IMR-90 (cell line): ENCODE measurements around the gene ZBTB40. TPM values are rescaled to one million over a fixed set of nuclear protein-coding genes. Genes with fewer than 3 reads are reported as not detected.

Experiments used
- ATAC-seq: fragments of 200-7000 bp; cut with Tn5 transposase; 2 replicates; pipeline ENCODE4 v1.9.1; 2020; ENCODE audit warnings: low read depth, mild to moderate bottlenecking, moderate library complexity
- BruUV-seq: library from RNA; stranded (reverse); fragments of 400-500 nt; replicated peaks from 2 replicates; lab custom pipeline; 2021; lab: Mats Ljungman, UMichigan
- CTCF ChIA-PET: fragments of 300-600 bp; formaldehyde crosslinking; extraction: SDS; loops from one replicate; lab custom pipeline; 2021; ENCODE audit warnings: antibody characterized with exemption; lab: Yijun Ruan, JAX
- POLR2A ChIA-PET: fragments of 300-600 bp; sonication (Branson Sonifier 250); formaldehyde crosslinking; loops from one replicate; lab custom pipeline; 2022; ENCODE audit warnings: antibody characterized with exemption; ENCODE audit not compliant: unreplicated experiment; lab: Charles Lee
- DNase-seq: peaks from one replicate; pipeline ENCODE4 v3.0.0; 2013
- H2AFZ ChIP-seq: replicated peaks from 2 replicates; pipeline ENCODE3; 2013; ENCODE audit warnings: low read length, mild to moderate bottlenecking; ENCODE audit not compliant: poor library complexity
- H2AK5ac ChIP-seq: 2 replicates; pipeline ENCODE4 v1.6.1; 2013; ENCODE audit warnings: low read depth, low read length, inconsistent platforms
- H2AK9ac ChIP-seq: replicated peaks from 2 replicates; pipeline ENCODE3; 2013; ENCODE audit warnings: mild to moderate bottlenecking, low read depth, low read length, moderate library complexity; ENCODE audit not compliant: poor library complexity
- H2BK120ac ChIP-seq: 2 replicates; pipeline ENCODE4 v1.6.1; 2013; ENCODE audit warnings: low read depth, low read length, inconsistent platforms
- H2BK15ac ChIP-seq: 3 replicates; pipeline ENCODE4 v1.6.1; 2013; ENCODE audit warnings: low read depth, low read length, inconsistent platforms
- H2BK20ac ChIP-seq: 2 replicates; pipeline ENCODE4 v1.6.1; 2013; ENCODE audit warnings: low read depth, mild to moderate bottlenecking, inconsistent platforms, low read length, moderate library complexity
- H2BK5ac ChIP-seq: 2 replicates; pipeline ENCODE4 v1.6.1; 2013; ENCODE audit warnings: mild to moderate bottlenecking, low read depth, low read length, inconsistent platforms; ENCODE audit not compliant: poor library complexity, severe bottlenecking
- H3K14ac ChIP-seq: replicated peaks from 2 replicates; pipeline ENCODE4 v1.6.1; 2013; ENCODE audit warnings: low read depth, low read length, inconsistent platforms
- H3K18ac ChIP-seq: 2 replicates; pipeline ENCODE4 v1.6.1; 2013; ENCODE audit warnings: low read depth, low read length, control low read depth
- H3K23ac ChIP-seq: 2 replicates; pipeline ENCODE4 v1.6.1; 2013; ENCODE audit warnings: low read depth, low read length, inconsistent platforms
- H3K27ac ChIP-seq: 2 replicates; pipeline ENCODE4 v1.5.1; 2013; ENCODE audit warnings: mild to moderate bottlenecking, control low read depth, low read length; ENCODE audit not compliant: insufficient read depth
- H3K27me3 ChIP-seq: 2 replicates; pipeline ENCODE4 v1.6.1; 2013; ENCODE audit warnings: low read length; ENCODE audit not compliant: control insufficient read depth, insufficient read depth
- H3K36me3 ChIP-seq: 2 replicates; pipeline ENCODE4 v1.6.1; 2013; ENCODE audit warnings: low read length, mixed read lengths; ENCODE audit not compliant: control insufficient read depth, insufficient read depth
- H3K4ac ChIP-seq: 2 replicates; pipeline ENCODE4 v1.6.1; 2013; ENCODE audit warnings: low read depth, low read length, inconsistent platforms
- H3K4me1 ChIP-seq: 2 replicates; pipeline ENCODE4 v1.6.1; 2013; ENCODE audit warnings: low read length, mixed read lengths; ENCODE audit not compliant: control insufficient read depth, insufficient read depth
- H3K4me2 ChIP-seq: 2 replicates; pipeline ENCODE4 v1.6.1; 2013; ENCODE audit warnings: low read depth, mild to moderate bottlenecking, control low read depth, low read length, moderate library complexity
- H3K4me3 ChIP-seq: 2 replicates; pipeline ENCODE4 v1.5.1; 2013; ENCODE audit warnings: low read depth, mild to moderate bottlenecking, control low read depth, low read length, moderate library complexity; ENCODE audit not compliant: insufficient read depth
- H3K56ac ChIP-seq: 2 replicates; pipeline ENCODE4 v1.6.1; 2013; ENCODE audit warnings: low read length, inconsistent platforms; ENCODE audit not compliant: insufficient read depth; ENCODE audit errors: extremely low read depth
- H3K79me1 ChIP-seq, 2 experiments: 2 replicates each; pipeline ENCODE4 v1.6.1; 2013; ENCODE audit warnings: low read length in 2 of 2, inconsistent platforms in 1 of 2, low read depth in 1 of 2
- H3K9ac ChIP-seq: 2 replicates; pipeline ENCODE4 v1.6.1; 2013; ENCODE audit warnings: low read depth, low read length, control low read depth
- H3K9me1 ChIP-seq: 2 replicates; pipeline ENCODE4 v1.6.1; 2013; ENCODE audit warnings: low read length, inconsistent platforms; ENCODE audit not compliant: insufficient read depth
- H3K9me3 ChIP-seq: 2 replicates; pipeline ENCODE4 v1.6.1; 2013; ENCODE audit warnings: low read length; ENCODE audit not compliant: control insufficient read depth, insufficient read depth
- H4K20me1 ChIP-seq: 2 replicates; pipeline ENCODE4 v1.6.1; 2013; ENCODE audit warnings: low read length, inconsistent platforms; ENCODE audit not compliant: insufficient read depth
- H4K5ac ChIP-seq: 2 replicates; pipeline ENCODE4 v1.6.1; 2013; ENCODE audit warnings: mild to moderate bottlenecking, low read depth, low read length, control low read depth
- H4K8ac ChIP-seq, 2 experiments: 2 replicates each; pipeline ENCODE4 v1.6.1; 2013; ENCODE audit warnings: low read depth in 2 of 2, low read length in 2 of 2, control low read depth in 1 of 2, inconsistent platforms in 1 of 2
- H4K91ac ChIP-seq: 2 replicates; pipeline ENCODE4 v1.6.1; 2013; ENCODE audit warnings: low read depth, low read length, inconsistent platforms; ENCODE audit not compliant: insufficient read depth
- CEBPB ChIP-seq: IDR thresholded peaks from 2 replicates; pipeline ENCODE4 v1.6.1; 2012; ENCODE audit warnings: low read depth, low read length, improper control_type of control experiment
- CTCF ChIP-seq: conservative IDR thresholded peaks from 2 replicates; pipeline ENCODE4 v1.5.1; 2012; ENCODE audit warnings: mild to moderate bottlenecking, low read depth, low read length, improper control_type of control experiment
- ELK1 ChIP-seq: fragments of 150-350 bp; IDR thresholded peaks from 2 replicates; pipeline ENCODE4 v1.6.1; 2016; ENCODE audit warnings: low read depth, mild to moderate bottlenecking, low read length, moderate library complexity, borderline replicate concordance
- MAFK ChIP-seq: IDR thresholded peaks from 2 replicates; pipeline ENCODE4 v1.6.1; 2012; ENCODE audit warnings: low read depth, low read length, improper control_type of control experiment
- MXI1 ChIP-seq: IDR thresholded peaks from 2 replicates; pipeline ENCODE4 v1.6.1; 2012; ENCODE audit warnings: low read depth, mild to moderate bottlenecking, low read length, moderate library complexity, borderline replicate concordance
- NFE2L2 ChIP-seq: fragments of 150-350 bp; IDR thresholded peaks from 2 replicates; pipeline ENCODE4 v1.6.1; 2016; ENCODE audit warnings: low read depth, mild to moderate bottlenecking, low read length
- POLR2A ChIP-seq: IDR thresholded peaks from 2 replicates; pipeline ENCODE4 v1.6.1; 2012; ENCODE audit warnings: mild to moderate bottlenecking, low read depth, low read length
- RAD21 ChIP-seq: IDR thresholded peaks from 2 replicates; pipeline ENCODE4 v1.6.1; 2012; ENCODE audit warnings: low read length, improper control_type of control experiment
- RFX5 ChIP-seq: IDR thresholded peaks from 2 replicates; pipeline ENCODE4 v1.8.0; 2012; ENCODE audit warnings: low read depth, mild to moderate bottlenecking, low read length, moderate library complexity
- SMC3 ChIP-seq: fragments of 150-350 bp; IDR thresholded peaks from 2 replicates; pipeline ENCODE4 v1.6.1; 2016; ENCODE audit warnings: low read depth, mild to moderate bottlenecking, antibody characterized with exemption, low read length, moderate library complexity
- USF2 ChIP-seq: fragments of 150-350 bp; IDR thresholded peaks from 2 replicates; pipeline ENCODE4 v1.6.1; 2017; ENCODE audit warnings: mild to moderate bottlenecking, antibody characterized with exemption, low read length, low read depth
- WGBS, 2 experiments: methylation state at CpG; one replicate each; pipeline versions ENCODE4 v1.1.5 to v1.1.7; 2013; ENCODE audit warnings: missing lambda C conversion rate in 2 of 2; ENCODE audit not compliant: insufficient read length in 1 of 2; ENCODE audit errors: extremely low coverage in 2 of 2; 5-methylcytosine and 5-hydroxymethylcytosine counted together
- dilution Hi-C: fragments of 300-500 bp; cut with HindIII; formaldehyde crosslinking; loops from one replicate; pipeline ENCODE4 v1.14.3; 2018; ENCODE audit warnings: low sequenced_read_pairs; ENCODE audit not compliant: unreplicated experiment
- in situ Hi-C: fragments of 300-500 bp; cut with MboI; formaldehyde crosslinking; loops from 3 replicates; pipeline ENCODE4 v1.14.3; 2019; ENCODE audit warnings: low sequenced_read_pairs, inconsistent platforms, mixed read lengths
- intact Hi-C: fragments of 100-400 bp; cut with micrococcal nuclease; formaldehyde crosslinking; loops from 2 replicates; pipeline ENCODE4 v1.10.0; 2022
- polyA plus RNA-seq, 3 experiments: library from polyadenylated mRNA; depleted of rRNA; stranded (reverse); fragments of >200 nt; gene quantifications; 2 replicates each; pipeline ENCODE4 v1.2.3, GENCODE V29; 2012; ENCODE audit warnings: low replicate concordance in 1 of 3
- total RNA-seq: library from RNA; depleted of rRNA; stranded (reverse); fragments of >200 nt; gene quantifications from 2 replicates; pipeline ENCODE4 v1.2.3, GENCODE V29; 2012

The ZBTB40 gene
- total and polyA plus RNA-seq, 2 of the 4 experiments (the other 2 are of a cell fraction): 6.0 to 9.7 TPM

- Histone ChIP-seq H3K9me1 (no peaks in the 10 kb centered on the region; the same call in 1 of the 2 replicates), H4K5ac (no peak overlapping the region), H3K4ac (no peak overlapping the region), H4K20me1 (no peaks in the 10 kb centered on the region), H3K27me3 (peaks cover 67% of the 10 kb centered on the region), H2BK20ac (no peak overlapping the region), H3K4me1 (no peaks in the 10 kb centered on the region), H3K79me1 (no peaks in the 10 kb centered on the region), H2AFZ (no peak overlapping the region), H3K4me3 (no peak overlapping the region), H3K4me2 (no peak overlapping the region), H2AK9ac (no peak overlapping the region), H3K36me3 (no peaks in the 10 kb centered on the region), H4K91ac (no peak overlapping the region), H3K23ac (no peak overlapping the region), H3K27ac (no peak overlapping the region), H3K56ac (no peak overlapping the region), H4K8ac (no peak overlapping the region), H2BK15ac (no peak overlapping the region), H3K14ac (no peak overlapping the region), H3K18ac (no peak overlapping the region), H2BK120ac (no peak overlapping the region), H3K9me3 (no peaks in the 10 kb centered on the region), H2AK5ac (no peak overlapping the region), H2BK5ac (no peak overlapping the region), H3K9ac (no peak overlapping the region)
- TF ChIP-seq SMC3 (no peak), RAD21 (no peak), NFE2L2 (no peak), MXI1 (no peak), ELK1 (no peak), CTCF (no peak), MAFK (no peak), CEBPB (no peak), RFX5 (no peak), USF2 (no peak), POLR2A (no peak)
- POLR2A ChIA-PET: no interaction called here
- DNase-seq (no peak), ATAC-seq (no peak)
- intact Hi-C loops: no loop called here
- CTCF ChIA-PET: interaction anchor here (0.6 kb wide), 1 partner anchor 10 kb away, joined by 5 read pairs; no protein-coding TSS in a partner anchor
- in situ Hi-C loops: no loop called here
- 84% methylated on average over 12 of the region's 34 CpGs; no CpG with 5 or more reads in 1 of the 2 experiments for WGBS, 2 experiments
- dilution Hi-C loops: no loop called here
- BruUV-seq: no TSS peak
These were observed 118.7 kb downstream of the ZBTB40 start for GRCh38 chr1:22570140-22570909.
